Hypothalamus (tissue), 51 donors: Measurements from ENCODE around the gene NEMP1.
"Not testable (repeated sequence)": the region's sequence is repeated elsewhere in the genome, so short reads cannot be mapped to it uniquely, and the experiment has no call there.

Experiments used
- DNase-seq, 51 donors: peaks; one replicate each; lab custom pipeline; 2025; lab: John Stamatoyannopoulos, UW

NEMP1 gene

DNA sequence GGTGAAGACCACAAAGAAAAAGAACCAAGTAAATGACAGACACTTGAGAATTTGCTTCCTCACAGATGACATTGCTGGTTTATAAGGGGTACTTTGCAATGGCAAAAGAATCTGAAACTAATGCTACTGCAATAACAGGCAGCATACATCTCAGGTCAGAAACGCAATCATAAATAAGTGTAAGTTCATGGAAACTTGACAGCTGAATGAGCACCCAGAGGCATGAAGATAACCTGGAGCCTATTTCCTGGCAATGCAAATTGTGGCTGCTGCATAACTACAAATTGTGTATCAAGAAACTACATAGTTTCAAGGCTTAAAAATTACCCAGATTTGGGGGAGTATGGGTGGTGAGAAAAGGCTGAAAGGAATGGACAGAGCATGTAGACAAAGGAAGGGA, 20.1 kb downstream of the NEMP1 start:
- no peak for DNase-seq

DNA sequence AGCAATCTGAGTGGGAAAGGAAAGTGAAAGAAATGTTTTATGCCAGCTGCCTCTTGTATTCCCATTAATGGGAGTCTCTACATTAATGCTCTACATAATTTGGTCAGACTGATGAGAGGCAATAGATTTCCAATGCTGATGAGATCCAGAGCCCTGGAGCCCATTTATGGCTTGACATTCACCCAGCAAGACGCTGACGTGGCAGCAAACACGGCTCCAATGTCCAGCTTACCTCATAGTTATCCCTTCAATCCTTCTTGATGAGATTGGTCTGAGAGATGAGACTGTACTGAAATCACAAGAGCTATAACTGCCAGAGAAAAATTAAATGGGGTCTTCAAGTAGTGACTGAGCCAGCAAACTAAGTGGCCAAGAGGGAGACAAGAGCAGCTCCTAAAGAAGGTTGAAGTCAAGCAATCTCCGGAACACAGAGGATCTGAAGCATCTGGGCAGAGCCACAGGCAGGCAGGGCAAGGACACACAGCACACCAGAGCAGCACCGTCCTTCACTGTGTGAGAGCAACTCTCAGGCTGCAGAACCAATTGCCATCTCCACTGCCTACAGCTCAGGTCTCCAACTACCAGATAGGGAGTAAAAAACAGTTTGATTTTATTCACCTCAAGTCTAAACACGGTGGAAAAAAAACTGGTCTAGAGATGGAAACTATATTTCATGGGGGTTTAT, 21.4 kb downstream of the NEMP1 start:
- DNase-seq = no peak

GRCh38 chr12:57055824-57056223, 22.8 kb downstream of the NEMP1 start:
- no peak for DNase-seq

GRCh38 chr12:57053901-57054300, 24.7 kb downstream of the NEMP1 start:
- not testable (repeated sequence) for DNase-seq

GRCh38 chr12:57053146-57053545, 25.4 kb downstream of the NEMP1 start:
- not testable (repeated sequence) for DNase-seq

GRCh38 chr12:57051011-57051410, 27.6 kb downstream of the NEMP1 start:
- DNase-seq = no peak

GRCh38 chr12:57049890-57050289, 28.7 kb downstream of the NEMP1 start, which contains the start of gene MYO1A:
MYO1A (minus strand) TSS chr12:57050129; CDS start chr12:57048323, 1,806 bp downstream.
- DNase-seq = no peak

- no peak for DNase-seq
These were observed 29.5 kb downstream of the NEMP1 start for GRCh38 chr12:57049119-57049446.

DNA sequence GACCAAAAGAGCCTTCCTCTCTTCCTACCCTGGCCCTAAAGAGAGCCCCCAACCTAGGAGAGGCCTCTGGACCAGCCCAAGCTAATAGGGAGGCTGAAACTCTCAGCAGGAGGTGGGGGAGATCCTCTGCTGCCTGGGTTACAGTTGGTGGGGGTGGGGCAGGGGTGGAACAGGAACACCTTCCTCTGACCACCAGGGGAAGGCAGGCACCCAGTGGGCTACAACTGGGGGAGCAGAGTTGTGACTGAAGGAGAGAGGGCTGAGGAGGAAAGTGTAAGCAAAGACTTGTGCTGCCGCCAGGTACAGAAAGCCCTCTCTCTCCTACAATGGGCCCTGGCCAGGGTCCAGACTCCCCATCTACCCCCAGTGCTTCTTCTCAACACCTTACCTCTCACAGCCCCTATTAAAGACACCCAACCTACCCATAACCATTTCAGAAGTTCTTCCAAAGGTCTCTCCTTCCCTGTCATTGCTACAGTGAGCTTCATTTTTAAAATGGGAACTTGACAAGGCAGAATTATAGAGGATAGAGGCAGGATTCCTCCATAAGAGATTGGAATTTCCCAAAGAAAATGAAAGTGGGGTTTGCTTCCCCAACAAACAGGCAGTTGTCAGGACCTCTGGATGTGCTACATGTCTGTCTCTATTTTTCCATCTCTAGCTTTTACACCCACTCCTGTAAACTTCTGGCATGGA, 30.0 kb downstream of the NEMP1 start:
- DNase-seq = no peak

DNA sequence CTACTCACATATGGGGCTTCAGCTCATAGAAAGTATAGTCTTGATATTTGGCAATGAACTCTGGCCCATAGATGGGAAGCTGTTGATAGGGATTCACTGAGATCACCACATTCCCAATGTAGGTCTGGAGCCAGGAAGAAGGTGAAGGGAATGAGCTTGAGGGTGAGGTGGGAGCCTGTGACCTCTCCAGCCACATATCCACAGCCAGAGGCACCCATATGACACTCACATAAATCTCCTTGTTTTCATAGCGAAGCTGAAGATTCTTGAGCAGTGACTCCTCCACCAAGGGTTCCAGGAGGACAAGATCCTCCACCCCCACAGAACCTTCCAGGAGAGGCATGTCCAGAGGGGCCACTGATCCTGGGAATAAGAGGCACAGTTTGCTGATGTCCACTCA, 30.6 kb downstream of the NEMP1 start:
- no peak for DNase-seq

- DNase-seq = no peak
These were observed 31.4 kb downstream of the NEMP1 start for GRCh38 chr12:57046947-57047890.

DNA sequence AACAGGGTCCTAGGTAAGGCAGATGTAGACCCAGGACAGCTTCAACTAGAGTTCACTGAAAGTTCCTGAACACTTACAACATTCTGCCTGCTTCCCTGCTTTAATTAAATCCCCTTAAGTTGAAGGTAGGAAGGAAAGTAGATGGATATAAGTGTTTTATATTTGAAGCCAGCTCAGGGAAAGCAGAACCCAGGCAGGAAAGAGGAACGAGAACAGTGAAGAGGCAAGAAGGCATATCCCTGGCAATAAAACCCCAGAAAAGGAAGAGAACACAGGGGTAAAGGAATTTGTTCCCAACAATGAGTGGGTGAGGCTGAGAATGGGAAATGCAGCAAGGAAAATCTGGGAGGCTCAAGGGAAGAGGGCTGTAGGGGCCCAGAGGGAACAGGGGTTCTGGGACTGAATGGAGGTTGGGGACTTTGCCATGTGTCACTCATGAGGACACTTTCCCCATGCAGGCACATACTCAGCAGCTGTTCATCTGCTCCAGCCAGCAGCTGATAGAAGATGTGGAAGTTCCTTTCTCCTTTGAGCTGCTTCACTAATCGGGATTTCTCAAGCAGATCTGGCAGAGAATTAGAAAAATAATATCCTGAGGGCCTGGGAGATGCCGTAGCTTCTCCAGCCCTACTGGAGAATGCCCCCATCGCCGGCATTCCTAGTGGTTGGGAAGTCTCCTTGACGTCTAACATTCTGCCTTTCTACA, 32.4 kb downstream of the NEMP1 start:
- DNase-seq = no peak

DNA sequence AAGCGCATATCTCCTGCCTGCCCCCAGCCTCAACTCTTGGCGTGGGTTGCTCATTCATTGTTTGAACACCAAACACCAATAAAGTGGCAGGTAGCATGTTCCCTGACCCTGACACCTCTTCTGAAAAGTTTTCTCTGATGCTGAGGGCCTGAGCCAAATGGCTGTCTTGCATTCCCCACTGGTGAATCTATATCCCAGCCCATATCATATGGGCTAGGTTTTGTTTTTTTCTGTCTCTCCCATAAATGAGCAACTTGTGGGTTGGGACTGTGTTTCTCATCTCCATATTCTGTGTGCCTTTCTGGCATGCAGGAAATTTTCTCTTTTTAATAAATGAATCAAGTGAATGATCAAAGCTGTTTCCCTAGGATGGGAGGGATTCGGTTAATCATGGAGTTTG, 33.7 kb downstream of the NEMP1 start:
- DNase-seq = no peak

GRCh38 chr12:57044468-57044867, 34.1 kb downstream of the NEMP1 start:
- no peak for DNase-seq

DNA sequence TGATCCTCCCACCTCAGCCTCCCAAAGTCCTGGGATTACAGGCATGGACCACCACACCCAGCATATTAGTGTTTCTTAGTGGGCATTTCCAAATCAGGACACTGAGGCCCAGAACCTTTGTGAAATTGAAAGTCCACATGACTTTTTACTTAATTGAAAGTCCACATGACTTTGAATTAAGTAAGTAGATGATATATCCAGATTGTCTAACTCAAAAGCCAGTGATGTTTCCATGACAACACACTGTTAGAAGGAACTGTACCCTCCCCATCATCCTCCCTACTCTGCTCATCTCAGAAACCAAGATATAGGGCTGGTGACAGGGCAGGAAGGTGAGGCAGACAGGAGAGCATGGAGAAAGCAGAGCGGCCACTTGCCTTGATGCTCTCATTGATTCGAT, 35.9 kb downstream of the NEMP1 start:
- no peak for DNase-seq

DNA sequence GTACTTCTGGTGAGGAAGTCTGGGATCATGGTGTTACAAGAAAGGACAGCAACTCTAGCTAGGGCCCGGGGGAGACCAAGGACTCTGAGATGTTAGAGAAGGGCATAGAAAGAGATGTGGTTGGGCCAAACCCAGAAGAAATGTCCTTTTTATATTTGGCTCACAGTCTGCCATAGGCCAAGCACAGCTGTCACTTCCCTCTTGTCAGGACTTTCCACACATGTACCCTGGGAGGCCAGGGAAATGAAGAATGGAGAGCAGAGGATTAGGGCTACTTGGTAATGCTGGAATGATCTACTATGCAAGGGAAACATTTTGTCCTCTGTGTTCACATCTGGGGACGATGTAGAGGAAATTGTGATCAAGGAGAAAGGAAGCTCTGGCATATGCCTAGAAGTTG, 37.8 kb downstream of the NEMP1 start:
- no peak for DNase-seq

DNA sequence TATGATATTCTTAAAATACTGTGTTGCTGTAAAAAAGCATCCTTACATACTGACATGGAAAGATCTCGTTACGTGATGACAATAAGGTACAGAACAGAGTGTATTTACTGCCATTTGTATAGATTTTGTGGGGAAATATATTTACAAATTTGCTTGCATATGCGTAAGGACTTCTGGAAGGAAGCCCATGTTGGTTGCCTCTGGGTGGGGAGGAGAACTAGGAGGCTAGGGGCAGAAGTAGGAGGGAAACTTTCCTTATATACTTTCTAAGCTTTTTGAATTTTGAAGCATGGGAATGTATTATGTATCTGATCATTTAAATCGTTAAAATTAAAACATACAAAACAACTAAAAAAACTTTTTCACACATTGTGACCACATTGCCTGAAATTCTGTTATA, 38.4 kb downstream of the NEMP1 start:
- DNase-seq = no peak

GRCh38 chr12:57039016-57039798, 39.4 kb downstream of the NEMP1 start:
- no peak for DNase-seq

DNA sequence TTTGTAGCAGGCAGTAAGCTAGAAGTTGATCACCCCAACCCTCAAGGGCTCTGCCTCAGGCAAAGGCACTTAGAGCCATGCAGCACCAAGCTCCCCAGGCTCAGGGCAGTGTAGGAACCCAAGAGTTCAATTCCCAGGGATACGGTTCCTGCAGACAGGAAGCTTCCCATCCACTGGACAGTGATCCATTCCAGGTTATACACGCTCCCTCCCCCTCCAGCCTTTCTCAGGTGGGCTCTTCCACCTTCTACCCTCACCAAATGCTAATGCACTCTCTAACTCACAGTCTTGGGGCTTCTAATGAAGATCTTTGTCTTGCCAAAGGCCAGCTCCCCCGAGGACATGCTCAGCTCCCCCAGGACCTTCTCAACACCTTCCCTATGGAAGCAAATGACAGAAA, 41.3 kb downstream of the NEMP1 start:
- DNase-seq = no peak

DNA sequence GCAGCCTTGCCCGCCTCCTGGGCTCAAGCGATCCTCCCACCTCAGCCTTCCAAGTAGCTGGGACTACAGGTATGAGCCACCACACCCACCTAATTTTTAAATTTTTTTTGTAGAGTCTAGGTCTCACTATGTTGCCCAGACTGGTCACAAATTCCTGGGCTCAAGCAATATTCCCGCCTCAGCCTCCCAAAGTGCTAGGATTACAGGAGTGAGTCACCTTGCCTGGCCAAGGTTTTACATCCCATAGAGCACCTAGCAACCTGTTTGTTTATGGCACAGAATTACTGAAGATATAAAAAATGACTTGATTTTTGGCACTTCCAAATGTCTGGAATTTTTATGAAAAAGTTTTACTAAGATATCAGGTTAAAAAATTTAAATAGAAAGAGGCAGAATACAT, 45.2 kb downstream of the NEMP1 start:
- DNase-seq = no peak
